ENCODE measurements around the gene RPLP2.

The RPLP2 gene

GRCh38 chr11:809287-810039 is at the start of gene RPLP2:
Gene RPLP2, plus strand, starts transcription at chr11:809967. Its CDS starts 268 bp downstream, at chr11:810235.
- DNase-seq (ENCODE audit: low read depth, low spot score), result peak; percentile 92

GRCh38 chr11:760236-760635 is 49.5 kb upstream of the RPLP2 start:
- DNase-seq (ENCODE audit: low read depth, low spot score), result no peak

GRCh38 chr11:761526-762108 is 48.1 kb upstream of the RPLP2 start:
- no peak for DNase-seq (ENCODE audit: low read depth, low spot score)

- DNase-seq (ENCODE audit: low read depth, low spot score), result no peak
Measured at GRCh38 chr11:762421-763072, 47.2 kb upstream of the RPLP2 start.

GRCh38 chr11:763073-763463 is 46.7 kb upstream of the RPLP2 start:
- DNase-seq (ENCODE audit: low read depth, low spot score), result no peak

- DNase-seq (ENCODE audit: low read depth, low spot score), result no peak
Measured at GRCh38 chr11:763549-764321, 46.0 kb upstream of the RPLP2 start.

- DNase-seq (ENCODE audit: low read depth, low spot score), result no peak
Measured at GRCh38 chr11:764322-765024, 45.3 kb upstream of the RPLP2 start.

- DNase-seq (ENCODE audit: low read depth, low spot score), result no peak
Measured at GRCh38 chr11:765025-765801, 44.6 kb upstream of the RPLP2 start.

- no peak for DNase-seq (ENCODE audit: low read depth, low spot score)
Measured at GRCh38 chr11:765802-766091, 44.0 kb upstream of the RPLP2 start.

- DNase-seq (ENCODE audit: low read depth, low spot score), result no peak
Measured at GRCh38 chr11:766106-766935, 43.4 kb upstream of the RPLP2 start.

- no peak for DNase-seq (ENCODE audit: low read depth, low spot score)
Measured at GRCh38 chr11:766936-767210, 42.9 kb upstream of the RPLP2 start.

- DNase-seq (ENCODE audit: low read depth, low spot score), result no peak
Measured at GRCh38 chr11:767238-767637, 42.5 kb upstream of the RPLP2 start.

- DNase-seq (ENCODE audit: low read depth, low spot score), result no peak
Measured at GRCh38 chr11:769887-770641, 39.7 kb upstream of the RPLP2 start.

GRCh38 chr11:770642-771616 is 38.8 kb upstream of the RPLP2 start:
- no peak for DNase-seq (ENCODE audit: low read depth, low spot score)

- no peak for DNase-seq (ENCODE audit: low read depth, low spot score)
Measured at GRCh38 chr11:771617-772204, 38.1 kb upstream of the RPLP2 start.

GRCh38 chr11:772429-773390 is 37.1 kb upstream of the RPLP2 start:
- DNase-seq (ENCODE audit: low read depth, low spot score), result no peak

- DNase-seq (ENCODE audit: low read depth, low spot score), result no peak
Measured at GRCh38 chr11:773425-773824, 36.3 kb upstream of the RPLP2 start.
